Measurements from ENCODE around the gene IFT52. TPM values are rescaled to one million over a fixed set of nuclear protein-coding genes. Genes with fewer than 3 reads are reported as not detected.
"Not testable (repeated sequence)": the region's sequence is repeated elsewhere in the genome, so short reads cannot be mapped to it uniquely, and the experiment has no call there.

The IFT52 gene
- total RNA-seq, 1 experiment from 2014 or later = 70.5 TPM

- no TSS peak for BruUV-seq (replicated peaks)
- intact Hi-C loops (cut with micrococcal nuclease; ENCODE audit: unreplicated experiment) = no loop called here
Observed at GRCh38 chr20:43583982-43584432, 6.7 kb upstream of the IFT52 start.

GRCh38 chr20:43584448-43585136 is 6.1 kb upstream of the IFT52 start:
- H3K4me1 ChIP-seq = peaks cover 14% of the 10 kb centered on the region
- no peaks in the 10 kb centered on the region for H3K4me1 Mint-ChIP-seq (ENCODE audit: low read depth, unreplicated experiment)
- no peak overlapping the region for H3K27ac Mint-ChIP-seq (ENCODE audit: unreplicated experiment)
- H3K36me3 ChIP-seq (ENCODE audit: control insufficient read depth, insufficient read depth, low read length) = no peaks in the 10 kb centered on the region
- no peak for TF ChIP-seq CTCF (IDR thresholded peaks at IDR 0.05; ENCODE audit: insufficient read depth in 1 of 2, low read depth in 1 of 2, low read length in 1 of 2, severe bottlenecking in 1 of 2, unreplicated experiment in 1 of 2)
- POLR2A ChIA-PET = interaction anchor here (0.6 kb wide), 1 partner anchor 66 kb away, joined by 4 read pairs; no protein-coding TSS in a partner anchor
- no peaks in the 10 kb centered on the region for H3K36me3 Mint-ChIP-seq (ENCODE audit: insufficient read depth, unreplicated experiment)
- H3K4me3 Mint-ChIP-seq (ENCODE audit: unreplicated experiment) = no peak overlapping the region
- H3K9me3 ChIP-seq = no peaks in the 10 kb centered on the region
- peak; percentile 76 to 83 for DNase-seq
- no peaks in the 10 kb centered on the region for H3K9me3 Mint-ChIP-seq (ENCODE audit: unreplicated experiment)
- intact Hi-C loops (cut with micrococcal nuclease; ENCODE audit: unreplicated experiment) = loop anchor here (1.0 kb wide), 1 partner anchor 69 kb away; no protein-coding TSS in a partner anchor
- CTCF ChIA-PET = interaction anchor here (1.0 to 3.8 kb wide), 3 partner anchors 26 to 83 kb away, joined by 3 to 29 read pairs (median 5); partner anchors contain the start of gene SGK2
- no peaks in the 10 kb centered on the region for H3K27me3 ChIP-seq (replicated peaks; ENCODE audit: control insufficient read depth, insufficient read depth, low read length)
- no peaks in the 10 kb centered on the region for H3K27me3 Mint-ChIP-seq (ENCODE audit: insufficient read depth, unreplicated experiment)
- BruUV-seq (replicated peaks) = no TSS peak
- H3K4me3 ChIP-seq (ENCODE audit: low read depth, low read length) = no peak overlapping the region

More at GRCh38 chr20:43583982-43584432, 6.7 kb upstream of the IFT52 start:
- CTCF ChIA-PET = interaction anchor here (0.8 to 3.8 kb wide), 2 partner anchors 25 to 46 kb away, joined by 3 to 29 read pairs; partner anchors contain the start of gene SGK2
- Histone ChIP-seq H3K4me1 (peaks cover 14% of the 10 kb centered on the region), H3K4me3 (ENCODE audit: low read depth, low read length) (no peak overlapping the region), H3K36me3 (ENCODE audit: control insufficient read depth, insufficient read depth, low read length) (no peaks in the 10 kb centered on the region), H3K9me3 (no peaks in the 10 kb centered on the region), H3K27me3 (replicated peaks; ENCODE audit: control insufficient read depth, insufficient read depth, low read length) (no peaks in the 10 kb centered on the region)
- Mint-ChIP-seq H3K36me3 (ENCODE audit: insufficient read depth, unreplicated experiment) (no peaks in the 10 kb centered on the region), H3K27ac (ENCODE audit: unreplicated experiment) (no peak overlapping the region), H3K27me3 (ENCODE audit: insufficient read depth, unreplicated experiment) (no peaks in the 10 kb centered on the region), H3K4me1 (ENCODE audit: low read depth, unreplicated experiment) (no peaks in the 10 kb centered on the region), H3K9me3 (ENCODE audit: unreplicated experiment) (no peaks in the 10 kb centered on the region), H3K4me3 (ENCODE audit: unreplicated experiment) (no peak overlapping the region)
- no peak for TF ChIP-seq CTCF (IDR thresholded peaks at IDR 0.05; ENCODE audit: insufficient read depth in 1 of 2, low read depth in 1 of 2, low read length in 1 of 2, severe bottlenecking in 1 of 2, unreplicated experiment in 1 of 2)
- no peak for DNase-seq
- POLR2A ChIA-PET = no interaction called here

GRCh38 chr20:43586641-43587040 is 4.1 kb upstream of the IFT52 start:
- intact Hi-C loops (cut with micrococcal nuclease; ENCODE audit: unreplicated experiment) = no loop called here
- Histone ChIP-seq H3K9me3 (no peaks in the 10 kb centered on the region), H3K27me3 (replicated peaks; ENCODE audit: control insufficient read depth, insufficient read depth, low read length) (no peaks in the 10 kb centered on the region), H3K4me3 (ENCODE audit: low read depth, low read length) (no peak overlapping the region), H3K36me3 (ENCODE audit: control insufficient read depth, insufficient read depth, low read length) (no peaks in the 10 kb centered on the region), H3K4me1 (peaks cover 14% of the 10 kb centered on the region)
- CTCF ChIA-PET = interaction anchor here (0.6 to 3.8 kb wide), 3 partner anchors 46 to 50 kb away, joined by 3 to 29 read pairs (median 3); no protein-coding TSS in a partner anchor
- Mint-ChIP-seq H3K27ac (ENCODE audit: unreplicated experiment) (no peak overlapping the region), H3K9me3 (ENCODE audit: unreplicated experiment) (no peaks in the 10 kb centered on the region), H3K4me1 (ENCODE audit: low read depth, unreplicated experiment) (peaks cover 14% of the 10 kb centered on the region), H3K27me3 (ENCODE audit: insufficient read depth, unreplicated experiment) (no peaks in the 10 kb centered on the region), H3K4me3 (ENCODE audit: unreplicated experiment) (no peak overlapping the region), H3K36me3 (ENCODE audit: insufficient read depth, unreplicated experiment) (no peaks in the 10 kb centered on the region)
- no peak for TF ChIP-seq CTCF (IDR thresholded peaks at IDR 0.05; ENCODE audit: insufficient read depth in 1 of 2, low read depth in 1 of 2, low read length in 1 of 2, severe bottlenecking in 1 of 2, unreplicated experiment in 1 of 2)
- BruUV-seq (replicated peaks) = no TSS peak
- POLR2A ChIA-PET = interaction anchor here (0.5 kb wide), 1 partner anchor 62 kb away, joined by 7 read pairs; no protein-coding TSS in a partner anchor
- no peak for DNase-seq

GRCh38 chr20:43588526-43588925 is 2.2 kb upstream of the IFT52 start:
- CTCF ChIA-PET = interaction anchor here (0.5 to 1.2 kb wide), 3 partner anchors 27 to 159 kb away, joined by 3 to 5 read pairs (median 3); no protein-coding TSS in a partner anchor
- POLR2A ChIA-PET = not testable (repeated sequence)

More at GRCh38 chr20:43588526-43588925, 2.2 kb upstream of the IFT52 start:
- BruUV-seq (replicated peaks); H3K4me3 Mint-ChIP-seq (ENCODE audit: unreplicated experiment); H3K4me3 ChIP-seq (ENCODE audit: low read depth, low read length); H3K9me3 ChIP-seq; H3K27me3 Mint-ChIP-seq (ENCODE audit: insufficient read depth, unreplicated experiment); H3K36me3 ChIP-seq (ENCODE audit: control insufficient read depth, insufficient read depth, low read length); DNase-seq; H3K27ac Mint-ChIP-seq (ENCODE audit: unreplicated experiment); H3K27me3 ChIP-seq (replicated peaks; ENCODE audit: control insufficient read depth, insufficient read depth, low read length); H3K9me3 Mint-ChIP-seq (ENCODE audit: unreplicated experiment); intact Hi-C loops (cut with micrococcal nuclease; ENCODE audit: unreplicated experiment); H3K36me3 Mint-ChIP-seq (ENCODE audit: insufficient read depth, unreplicated experiment): not testable (repeated sequence)
- H3K4me1 Mint-ChIP-seq (ENCODE audit: low read depth, unreplicated experiment) = peaks cover 15% of the 10 kb centered on the region
- H3K4me1 ChIP-seq = peaks cover 14% of the 10 kb centered on the region

Data from Caco-2 (cell line).